GM13977 (cell line): ENCODE data around the gene JAG1.

Experiments used
- DNase-seq: peaks from one replicate; pipeline ENCODE4 v3.0.0; 2012; ENCODE audit warnings: low spot score
- CTCF ChIP-seq: IDR thresholded peaks from 2 replicates; pipeline ENCODE4 v1.5.1; 2012; ENCODE audit warnings: mild to moderate bottlenecking, control low read depth; ENCODE audit not compliant: insufficient read depth; ENCODE audit errors: extremely low read depth, missing control alignments
- in situ Hi-C: fragments of 300-500 bp; cut with MboI; formaldehyde crosslinking; loops from one replicate; pipeline ENCODE4 v1.12.0; 2022; ENCODE audit warnings: low sequenced_read_pairs, low pct_unique_long_range_greater_than_20kb, mixed read lengths, inconsistent platforms; ENCODE audit not compliant: unreplicated experiment

The JAG1 gene

GRCh38 chr20:10646886-10647420 lies 26.8 kb downstream of the JAG1 start:
- DNase-seq = no peak
- no peak for TF ChIP-seq CTCF
- in situ Hi-C loops = no loop called here

DNA sequence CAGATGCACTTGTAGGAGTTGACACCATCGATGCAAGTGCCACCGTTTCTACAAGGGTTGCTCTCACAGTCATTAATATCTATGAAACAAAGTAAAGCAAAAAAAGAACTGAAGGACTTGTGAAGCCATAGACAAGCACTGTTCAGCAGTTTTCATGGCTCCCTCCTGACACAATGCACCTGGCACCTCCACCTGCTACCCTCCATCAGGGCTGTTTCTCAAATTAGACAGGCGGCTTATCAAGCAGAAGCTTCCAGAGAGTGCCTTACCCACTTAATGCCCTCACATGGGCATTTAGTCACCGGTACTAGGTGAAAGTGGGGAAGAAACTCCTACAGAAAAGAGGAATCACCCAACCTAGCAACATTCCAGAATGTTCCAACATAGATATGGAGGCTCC lies 27.8 kb downstream of the JAG1 start:
- in situ Hi-C loops = no loop called here
- no peak for TF ChIP-seq CTCF
- no peak for DNase-seq

DNA sequence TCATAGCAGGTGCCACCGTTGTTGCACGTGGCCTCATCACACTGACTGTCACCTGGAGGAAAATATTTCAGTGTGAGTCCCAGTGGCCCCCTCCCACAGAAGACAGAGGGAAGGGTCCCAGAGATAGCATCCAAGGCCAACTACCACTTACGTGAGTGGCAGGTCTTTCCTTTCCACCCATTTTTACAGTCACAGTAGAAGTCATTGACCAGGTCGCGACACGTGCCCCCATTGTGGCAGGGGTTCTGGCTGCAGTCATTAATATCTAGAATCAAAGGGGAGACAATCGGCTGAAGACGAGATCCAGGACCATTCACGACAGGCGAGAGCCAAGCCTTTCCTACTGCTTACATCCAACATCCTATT lies 28.6 kb downstream of the JAG1 start:
- in situ Hi-C loops = no loop called here
- TF ChIP-seq CTCF = no peak
- no peak for DNase-seq

- DNase-seq = peak; percentile 28
- TF ChIP-seq CTCF = no peak
- in situ Hi-C loops = no loop called here
These were observed 29.2 kb downstream of the JAG1 start for GRCh38 chr20:10644458-10645204.

- in situ Hi-C loops = no loop called here
- no peak for DNase-seq
- TF ChIP-seq CTCF = no peak
These were observed 30.3 kb downstream of the JAG1 start for GRCh38 chr20:10643560-10643873.

- in situ Hi-C loops = no loop called here
- DNase-seq = no peak
- no peak for TF ChIP-seq CTCF
These were observed 30.8 kb downstream of the JAG1 start for GRCh38 chr20:10642856-10643559.
